Muscle of back (tissue), 11 donors: ENCODE measurements around the gene CD9. TPM values are rescaled to one million over a fixed set of nuclear protein-coding genes. Genes with fewer than 3 reads are reported as not detected.

Source experiments
- DNase-seq, 3 donors: peaks; one replicate each; pipeline versions ENCODE4 v3.0.0 to v3.0.0-alpha.2; 2013
- polyA plus RNA-seq, 10 donors: library from polyadenylated mRNA; unstranded; fragments of 120-200 nt; gene quantifications; one replicate each; pipeline ENCODE4 v1.2.1, GENCODE V29; 2013; ENCODE audit not compliant: insufficient read length in 10 of 10

CD9 gene
- polyA plus RNA-seq, 10 donors: 48.6 to 102 (median 70.8) TPM

DNA sequence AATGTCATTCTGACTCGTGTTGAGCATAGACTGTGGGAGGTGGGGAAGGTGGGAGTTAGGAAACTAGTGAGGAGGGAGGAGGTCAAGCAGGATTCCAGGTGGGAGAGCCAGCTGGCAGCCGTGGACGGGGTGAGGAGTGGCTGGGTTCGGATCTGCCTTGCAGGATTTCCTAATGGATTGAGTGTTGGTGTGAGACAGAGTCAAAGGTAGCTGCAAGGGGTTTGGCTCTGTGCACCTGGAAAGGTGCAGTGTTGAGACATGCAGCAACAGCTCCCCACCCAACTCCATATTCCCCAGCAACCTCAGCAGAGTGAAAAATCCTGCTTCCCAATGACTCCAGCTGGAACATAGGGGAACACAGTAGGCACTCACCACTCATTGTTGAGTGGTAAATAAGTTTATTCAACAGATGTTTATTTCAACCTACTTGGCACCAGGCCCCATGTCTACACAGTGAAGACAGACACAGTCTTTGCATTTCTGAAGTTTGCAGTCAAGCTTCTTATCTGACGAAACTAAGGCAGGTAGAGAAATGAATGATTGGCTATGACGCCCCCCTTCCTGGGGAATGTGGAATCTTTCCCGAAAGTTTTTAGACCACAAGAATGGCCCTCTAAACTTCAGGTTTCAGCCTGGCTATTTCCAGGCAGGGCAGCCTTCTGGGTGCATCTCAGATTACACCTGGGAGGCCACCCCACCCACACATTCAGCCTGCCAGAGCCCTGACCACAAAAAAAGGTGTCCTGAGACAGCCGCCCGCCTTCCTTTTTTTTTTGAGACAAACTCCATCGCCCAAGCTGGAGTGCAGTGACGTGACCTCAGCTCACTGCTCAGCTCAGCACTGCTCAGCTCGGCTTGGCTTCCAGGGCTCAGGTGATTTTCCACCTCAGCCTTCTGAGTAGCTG lies 72.4 kb downstream of the CD9 start:
- no peak for DNase-seq

DNA sequence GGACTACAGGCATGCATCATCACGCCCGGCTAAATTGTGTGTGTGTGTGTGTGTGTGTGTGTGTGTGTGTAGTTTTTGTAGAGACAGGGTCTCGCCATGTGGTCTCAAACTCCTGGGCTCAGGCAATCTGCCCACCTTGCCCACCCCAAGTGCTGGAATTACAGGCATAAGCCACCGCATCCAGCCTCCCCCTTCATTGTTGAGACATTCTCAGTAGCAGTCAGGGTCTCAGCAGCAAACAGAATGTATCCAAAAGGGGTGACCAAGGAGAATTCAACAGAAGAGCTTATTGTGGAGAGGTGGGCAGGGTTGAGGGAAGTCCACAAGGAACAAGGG lies 73.0 kb downstream of the CD9 start:
- DNase-seq: no peak

DNA sequence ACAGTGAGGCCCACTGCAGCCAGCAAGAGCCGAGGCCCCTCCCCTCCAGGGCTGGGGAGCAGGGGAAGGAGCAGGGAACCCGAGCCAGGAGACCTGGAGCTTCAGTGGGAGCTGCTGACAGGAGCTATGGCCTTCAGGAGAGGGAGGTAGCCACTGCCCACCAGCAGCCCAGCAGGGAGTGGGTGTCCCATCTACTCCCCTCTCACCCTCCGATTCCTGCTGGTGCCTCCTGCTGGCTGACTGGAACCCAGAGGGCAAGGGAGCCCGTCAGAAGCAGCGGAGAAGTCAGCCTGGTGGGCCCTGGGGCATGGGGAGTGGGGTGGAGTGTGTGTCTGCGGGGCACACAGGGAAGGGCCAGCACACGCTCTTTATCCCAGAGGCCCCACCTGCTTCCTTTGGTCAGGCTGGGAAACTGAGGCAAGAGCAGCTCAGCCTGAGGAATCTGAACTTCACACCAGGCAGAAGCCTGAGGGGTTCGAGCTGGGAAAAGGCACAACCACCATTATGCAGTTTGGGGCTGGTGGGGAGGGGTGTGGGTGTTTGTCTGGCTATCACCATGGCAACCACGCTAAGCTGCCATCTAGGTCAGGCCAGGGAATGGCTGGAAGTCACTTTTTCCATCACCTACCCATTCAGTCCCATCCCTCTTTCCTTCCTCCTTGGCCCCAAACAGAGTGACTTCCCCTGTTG lies 73.5 kb downstream of the CD9 start:
- peak in 1 of 3 donors; percentile 49 for DNase-seq

DNA sequence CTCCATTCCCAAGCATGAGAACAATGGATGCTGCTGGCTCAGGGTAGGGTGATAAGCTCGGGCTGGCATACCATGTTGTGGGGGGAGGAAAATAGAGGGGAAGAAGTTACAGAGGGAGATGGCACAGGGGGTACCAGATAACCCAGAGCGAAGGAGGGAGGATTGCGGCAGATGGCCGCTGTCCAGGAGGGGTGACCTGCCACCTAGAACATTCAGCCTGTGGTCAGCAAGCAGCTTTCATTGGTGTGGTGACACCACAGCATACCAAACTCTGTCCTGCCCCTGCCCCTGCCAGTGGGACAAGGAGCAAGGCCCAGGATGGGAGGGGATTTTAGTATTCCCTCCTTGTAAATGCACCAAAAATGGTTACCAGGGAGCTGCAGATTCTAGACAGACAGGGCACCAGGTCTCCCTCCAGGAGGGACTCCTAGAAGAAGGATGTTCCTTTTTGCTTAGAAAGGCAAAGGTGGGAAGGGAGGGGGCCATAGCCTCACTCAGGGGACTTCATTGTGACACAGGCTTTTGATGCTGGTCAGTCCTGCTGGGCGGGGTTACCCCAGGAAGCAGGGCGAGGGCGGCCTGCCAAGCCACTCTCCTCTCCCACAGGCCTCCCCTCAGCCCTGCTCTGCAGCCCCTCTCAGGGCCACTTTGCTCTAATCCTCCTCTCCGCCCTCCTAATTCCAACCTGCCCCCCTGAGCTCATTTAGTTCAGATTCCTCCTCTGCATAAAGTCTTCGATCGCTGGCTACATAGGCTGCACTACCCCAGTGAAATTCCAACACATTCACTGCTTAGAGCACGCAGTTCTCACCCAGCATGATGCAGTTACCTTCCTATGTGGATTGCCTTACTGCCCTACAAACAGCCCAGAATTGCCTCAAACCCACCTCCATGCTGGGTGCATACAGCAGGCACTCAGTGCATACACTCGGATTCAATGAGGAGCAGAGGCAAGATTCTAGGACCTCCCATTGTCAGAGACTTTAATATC lies 74.3 kb downstream of the CD9 start:
- no peak for DNase-seq

DNA sequence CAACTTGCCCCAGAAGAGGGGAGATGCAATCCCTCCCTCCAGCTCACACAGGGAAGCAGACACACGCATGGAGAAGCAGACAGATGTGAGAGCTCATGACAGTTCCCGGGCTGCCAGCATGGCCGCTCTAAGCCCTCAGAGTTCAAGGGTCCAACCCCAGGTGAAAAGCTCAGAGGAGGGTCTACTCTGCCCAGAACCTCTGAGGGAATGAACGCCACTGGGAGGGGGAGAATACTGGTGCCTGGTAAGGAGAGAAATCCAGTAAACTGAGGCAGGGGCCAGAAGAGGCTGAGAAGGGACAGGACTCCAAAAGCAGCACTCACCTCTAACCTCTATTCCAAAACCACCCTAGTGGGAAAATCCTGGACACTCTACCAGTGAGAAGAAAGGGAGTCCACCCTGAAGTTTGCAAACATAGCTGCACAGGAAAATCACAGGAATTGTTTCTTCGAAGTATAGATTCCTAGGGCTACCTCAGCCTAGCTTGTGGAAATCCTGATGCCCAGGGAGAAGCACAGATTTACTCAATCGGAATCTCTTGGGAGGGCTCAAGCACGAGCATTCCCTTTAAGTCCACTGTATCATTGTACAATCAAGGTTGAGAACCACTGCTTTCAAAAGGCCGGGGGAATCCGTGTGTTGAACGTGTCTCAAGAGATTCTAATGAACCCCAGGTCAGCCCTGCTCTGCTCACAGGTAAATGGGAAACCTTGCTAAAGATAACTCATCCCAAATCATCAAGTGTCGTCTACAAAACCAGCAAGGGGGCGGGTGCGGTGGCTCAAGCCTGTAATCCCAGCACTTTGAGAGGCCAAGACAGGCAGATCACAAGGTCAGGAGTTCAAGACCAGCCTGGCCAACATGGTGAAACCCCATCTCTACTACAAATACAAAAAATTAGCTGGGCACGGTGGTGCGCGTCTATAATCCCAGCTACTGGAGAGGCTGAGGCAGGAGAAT lies 76.0 kb downstream of the CD9 start:
- DNase-seq: no peak

DNA sequence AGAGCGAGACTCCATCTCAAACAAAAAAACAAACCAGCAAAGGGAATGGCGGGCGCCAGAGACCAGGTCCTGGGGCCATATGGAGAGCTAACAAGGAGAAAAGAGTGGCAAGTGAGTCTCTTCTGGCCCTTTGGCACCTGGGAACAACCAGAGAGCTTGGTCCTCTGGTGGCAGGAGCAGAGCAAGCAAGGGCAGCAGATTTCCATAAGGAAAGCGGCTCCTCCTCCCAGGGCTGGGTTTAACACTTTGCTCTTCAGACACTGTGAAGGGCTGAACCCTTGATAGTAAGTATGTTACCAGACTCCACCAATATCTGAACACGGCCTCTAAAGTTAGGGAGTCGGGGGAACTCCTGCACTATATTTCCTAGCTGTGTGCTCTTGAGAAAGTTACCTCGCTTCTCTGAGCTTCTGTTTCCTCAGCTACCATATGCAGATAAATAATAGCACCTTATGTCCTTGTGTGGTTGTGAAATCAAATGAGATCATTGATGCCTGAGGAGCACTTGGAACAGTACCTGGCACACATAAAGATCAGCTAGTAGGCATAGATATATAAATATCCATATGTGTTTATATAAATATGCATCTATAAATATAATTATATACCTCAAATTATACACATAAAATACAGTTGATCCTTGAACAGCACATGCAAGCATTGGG lies 76.9 kb downstream of the CD9 start:
- no peak for DNase-seq

DNA sequence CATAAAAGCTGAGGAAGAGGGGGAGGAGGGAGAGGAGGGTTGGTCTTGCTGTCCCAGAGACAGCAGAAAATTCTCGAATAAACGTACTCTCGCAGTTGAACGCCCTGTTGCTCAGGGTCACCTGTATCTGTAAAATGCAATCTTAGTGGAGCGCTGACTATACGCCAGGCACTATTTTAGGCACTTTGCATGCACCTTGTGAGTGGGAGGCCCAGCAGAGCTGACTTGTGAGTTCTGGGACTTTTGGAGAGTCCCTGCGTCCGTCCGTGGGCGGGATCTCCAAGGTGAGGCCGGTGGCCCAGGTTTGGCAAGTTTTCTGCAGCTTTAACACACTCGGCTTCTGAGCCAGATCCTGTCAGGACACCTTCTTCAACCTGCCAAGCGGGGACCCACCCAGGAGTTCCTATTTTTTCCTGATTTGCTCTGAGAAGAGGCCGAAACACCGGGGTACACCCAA lies 77.8 kb downstream of the CD9 start:
- DNase-seq: no peak

DNA sequence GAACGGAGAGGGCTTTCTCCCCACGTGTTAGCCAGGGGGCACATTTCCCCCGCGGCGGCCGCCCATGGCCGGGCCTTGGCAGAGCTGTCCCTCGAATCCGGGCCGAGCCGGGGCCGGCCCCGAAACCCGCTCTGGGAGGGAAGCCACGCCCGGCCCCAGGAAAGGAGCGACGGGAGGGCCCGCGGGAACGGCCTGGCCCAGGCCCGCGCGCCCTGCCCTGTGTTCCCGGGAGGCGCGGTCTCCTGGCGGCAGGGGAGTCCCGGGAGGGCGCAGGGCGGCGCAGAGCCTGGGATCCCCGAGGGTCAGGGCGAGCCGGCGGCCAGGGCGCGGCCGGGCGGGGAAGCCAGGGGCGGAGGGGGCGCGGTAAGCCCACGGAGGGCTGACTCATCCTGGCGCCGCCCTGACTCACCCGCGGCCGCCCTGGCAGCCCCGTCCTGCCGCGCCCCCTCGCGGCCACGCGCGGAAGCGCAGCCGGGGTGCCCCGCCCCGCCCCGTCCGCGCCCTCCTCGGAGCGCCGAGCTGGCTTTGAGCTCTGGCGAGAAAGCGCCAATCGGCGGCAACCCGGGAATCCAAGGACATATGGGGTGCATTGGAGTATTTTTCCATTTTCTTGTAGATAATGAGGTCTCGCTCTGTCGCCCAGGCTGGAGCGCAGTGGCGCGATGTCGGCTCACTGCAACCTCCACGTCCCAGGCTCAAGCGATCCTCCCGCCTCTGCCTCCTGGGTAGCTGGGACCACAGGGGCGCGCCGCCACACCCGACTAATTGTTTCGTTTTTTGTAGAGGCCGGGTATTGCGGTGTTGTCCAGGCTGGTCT lies 78.4 kb downstream of the CD9 start:
- peak; percentile 74 to 92 (median 83) for DNase-seq

DNA sequence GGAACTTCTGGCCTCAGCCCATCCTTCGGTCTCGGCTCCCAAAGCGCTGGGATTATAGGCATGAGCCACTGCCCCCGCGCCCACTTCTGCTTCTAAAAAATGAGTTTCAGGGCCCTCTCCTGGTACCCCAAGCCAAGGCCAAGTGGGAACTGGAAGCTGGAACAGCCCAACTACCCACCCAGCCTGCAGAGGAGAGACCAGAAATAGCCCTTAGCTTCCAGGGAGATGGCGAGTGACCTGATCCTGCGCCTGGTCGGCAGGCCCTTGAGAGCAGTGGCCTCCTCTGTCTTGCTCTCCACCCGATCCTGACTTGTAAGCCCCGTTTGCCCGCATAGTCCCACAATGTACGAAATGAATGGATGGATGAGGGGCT lies 79.0 kb downstream of the CD9 start:
- DNase-seq: no peak

DNA sequence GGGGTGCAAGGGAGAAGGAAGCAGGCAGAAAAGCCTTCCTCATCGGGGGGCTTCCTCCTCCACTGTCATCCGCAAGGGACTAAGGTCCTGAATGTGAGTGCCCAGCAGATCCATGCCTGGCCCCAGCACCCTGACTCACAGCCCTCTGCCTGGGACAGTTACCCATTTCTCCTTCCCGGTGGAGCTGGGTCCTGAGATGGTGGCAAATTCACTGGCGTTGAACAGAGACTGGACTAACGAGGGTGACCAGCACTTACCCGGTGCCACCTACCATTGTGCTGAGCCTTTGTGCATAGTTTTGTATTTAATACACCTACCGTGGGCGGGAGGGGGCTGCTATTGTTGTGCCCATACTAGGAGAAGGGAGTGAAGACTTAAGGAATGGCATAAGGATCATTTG lies 79.4 kb downstream of the CD9 start:
- no peak for DNase-seq

DNA sequence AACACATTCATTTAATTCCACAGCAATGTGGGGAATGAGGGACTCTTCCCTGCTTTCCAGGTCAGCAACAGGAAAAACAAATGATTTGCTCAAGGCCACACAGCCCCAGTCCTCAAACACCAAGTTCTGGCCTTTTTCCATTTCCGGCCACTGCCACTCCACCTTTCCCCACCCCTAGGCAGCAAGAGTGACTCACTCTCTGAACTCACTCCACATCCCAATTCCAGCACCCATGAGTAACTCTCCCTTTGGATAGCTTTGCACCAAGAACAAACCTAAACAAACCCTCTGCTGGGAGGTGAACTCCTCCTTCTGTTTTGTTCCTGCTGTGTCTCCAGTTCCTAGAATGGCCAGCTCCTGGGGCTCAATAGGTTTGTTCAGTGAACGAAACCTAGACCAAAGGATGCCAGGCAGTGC lies 79.9 kb downstream of the CD9 start:
- peak in 1 of 3 donors; percentile 84 for DNase-seq

DNA sequence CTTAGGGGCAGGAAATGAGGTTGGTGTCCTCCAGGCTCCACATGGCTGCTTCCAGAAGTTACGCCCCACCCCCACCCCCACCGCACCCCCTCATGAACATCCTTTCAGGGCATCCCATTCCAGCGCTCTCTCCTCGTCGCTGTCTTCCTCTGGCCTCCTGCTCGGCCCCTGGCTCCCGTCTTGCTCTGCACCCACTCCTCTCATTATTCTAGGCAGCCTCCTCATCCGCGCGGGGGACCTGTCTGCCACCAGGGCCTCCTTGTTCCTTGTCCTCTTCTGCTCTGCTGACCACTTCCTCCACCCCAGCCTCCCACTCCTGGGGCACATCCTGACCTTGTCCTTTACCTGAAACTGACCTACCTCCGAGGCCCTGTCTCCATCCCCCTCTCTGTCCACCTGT lies 80.5 kb downstream of the CD9 start:
- DNase-seq: no peak

DNA sequence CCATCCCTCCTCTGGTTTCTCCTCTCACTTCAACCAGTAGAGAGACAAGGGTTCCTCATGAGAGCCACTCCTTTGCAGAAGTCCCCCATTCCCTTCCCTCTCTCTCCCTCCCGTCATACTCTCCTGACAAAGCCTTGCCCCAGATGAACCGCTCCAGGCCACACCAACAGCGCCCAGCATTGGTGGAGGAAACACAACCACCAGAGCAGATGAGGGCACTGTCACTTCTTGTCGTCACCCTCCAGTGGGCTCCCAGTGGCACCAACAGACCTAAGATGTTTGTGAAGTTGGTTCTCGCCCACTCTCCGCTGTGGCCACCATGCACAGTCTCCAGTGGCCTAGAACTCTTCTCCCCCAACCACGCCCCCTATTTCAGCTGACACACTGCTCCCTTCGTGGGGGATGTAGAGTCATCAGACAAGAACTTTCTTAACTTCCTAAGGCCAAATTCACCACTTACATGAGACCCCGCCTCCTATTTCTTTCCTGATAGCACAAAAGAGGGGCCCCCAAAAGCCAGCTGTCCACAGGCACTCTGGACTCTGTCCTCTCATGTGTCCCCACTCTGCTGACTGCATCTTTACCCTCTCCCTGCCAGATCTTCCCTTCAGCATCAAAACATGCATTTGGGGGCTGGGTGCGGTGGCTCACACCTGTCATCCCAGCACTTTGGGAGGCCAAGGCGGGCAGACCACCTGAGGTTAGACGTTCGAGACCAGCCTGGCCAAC lies 81.0 kb downstream of the CD9 start:
- no peak for DNase-seq

DNA sequence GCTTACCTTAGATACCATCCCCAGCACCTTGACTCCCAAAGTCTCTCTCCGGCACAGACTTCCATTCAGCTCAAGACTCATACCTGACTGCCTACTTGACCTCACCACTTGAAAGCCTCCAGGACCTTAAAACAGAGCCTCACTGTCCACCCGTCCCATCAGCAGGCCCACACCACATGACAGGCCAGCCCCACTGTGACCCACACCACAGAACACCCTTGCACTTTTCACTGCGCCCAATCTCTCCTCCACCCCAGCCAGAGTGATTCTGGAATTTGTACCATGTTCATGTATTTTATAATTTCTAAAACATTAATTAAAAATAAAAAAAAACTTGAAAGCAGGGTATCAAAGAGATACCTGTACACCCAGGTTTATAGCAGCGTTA lies 82.2 kb downstream of the CD9 start:
- DNase-seq: no peak

DNA sequence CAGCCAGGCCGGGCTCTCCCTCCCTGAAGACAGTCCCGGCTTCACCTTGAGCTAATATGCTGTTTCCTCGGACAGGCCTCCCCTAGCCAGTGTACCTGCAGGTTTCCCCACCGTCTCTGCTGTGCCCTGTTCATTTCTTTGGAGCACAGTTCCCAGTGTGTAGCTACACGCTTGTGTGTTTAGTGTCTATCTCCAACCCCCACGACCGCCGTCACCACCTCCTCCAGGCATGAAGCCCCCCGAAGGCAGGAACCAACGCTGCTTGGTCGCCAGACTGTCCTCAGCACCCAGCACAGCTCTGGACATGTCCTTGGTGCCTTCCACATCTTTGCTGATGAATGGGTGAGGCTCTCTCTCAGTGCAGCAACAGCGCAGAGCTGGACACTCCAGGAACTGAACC lies 84.1 kb downstream of the CD9 start:
- no peak for DNase-seq

DNA sequence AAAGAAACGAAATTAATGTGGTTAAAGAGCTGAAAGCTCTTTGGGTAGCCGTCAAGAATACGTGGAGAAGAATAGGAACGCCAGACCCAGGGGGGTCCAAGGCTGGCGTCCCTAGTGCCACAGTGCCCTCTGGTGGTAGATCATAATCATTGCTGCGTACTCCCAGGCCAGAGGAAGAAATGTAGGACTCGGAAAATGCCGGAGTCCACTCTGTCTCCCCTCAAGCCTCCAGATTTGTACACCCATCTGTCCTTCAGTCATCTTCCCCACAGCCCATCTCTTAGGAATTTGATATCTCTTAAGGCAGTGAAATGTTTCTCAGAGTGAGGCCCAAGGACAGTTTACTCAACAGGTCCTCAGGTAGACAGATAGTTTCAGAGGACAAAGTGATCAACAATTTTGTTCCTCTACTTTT lies 84.9 kb downstream of the CD9 start:
- peak; percentile 72 to 82 (median 78) for DNase-seq

DNA sequence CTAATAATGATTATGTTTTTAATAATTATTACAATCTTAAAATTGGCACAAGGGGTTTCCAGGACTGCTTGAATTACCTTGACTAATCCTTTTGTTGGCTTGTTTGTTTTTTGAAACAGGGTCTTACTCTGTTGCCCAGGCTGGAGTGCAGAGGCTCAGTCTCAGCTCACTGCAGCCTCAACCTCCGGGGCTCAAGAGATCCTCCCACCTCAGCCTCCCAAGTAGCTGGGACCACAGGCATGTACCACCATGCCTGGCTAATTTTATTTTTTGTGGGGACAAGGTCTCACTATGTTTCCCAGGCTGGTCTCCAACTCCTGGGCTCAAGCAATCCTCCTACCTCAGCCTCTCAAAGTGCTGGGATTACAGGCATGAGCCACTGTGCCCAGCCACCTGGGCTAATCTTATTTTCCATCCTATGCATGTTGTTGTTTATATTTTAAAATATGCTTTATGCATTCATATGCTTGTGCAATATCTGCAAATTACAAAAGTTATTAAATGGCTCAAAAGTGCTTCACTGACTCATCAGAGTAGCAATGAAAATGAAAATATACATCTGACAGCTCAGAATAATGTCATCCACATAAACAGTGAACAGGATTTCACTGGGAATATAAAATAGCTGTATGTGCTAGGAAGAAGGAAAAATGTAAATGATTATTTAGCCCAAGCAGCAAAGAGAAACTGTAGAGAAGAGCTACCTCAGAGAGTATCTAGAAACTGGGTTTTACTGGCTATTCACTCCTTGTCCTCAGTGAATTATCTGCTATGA lies 85.5 kb downstream of the CD9 start:
- DNase-seq: no peak
